SU-DHL-6 (cell line): Measurements from ENCODE around the gene TWIST2.

ENCODE experiments used
- CTCF ChIP-seq: fragments of 200-600 bp; sonication (generic); IDR thresholded peaks from one replicate; pipeline ENCODE4 v1.5.1; 2017; ENCODE audit warnings: antibody characterized with exemption, mild to moderate bottlenecking, low read length, moderate library complexity; ENCODE audit not compliant: insufficient read depth, poor library complexity, severe bottlenecking
- EZH2phosphoT487 ChIP-seq: fragments of 200-600 bp; sonication (generic), shearing (Covaris generic); conservative IDR thresholded peaks from 2 replicates; pipeline ENCODE4 v1.6.1; 2018; ENCODE audit warnings: mild to moderate bottlenecking, antibody characterized with exemption, low read length, moderate library complexity, mixed read lengths

GRCh38 chr2:238938401-238939055 lies 90.6 kb downstream of the TWIST2 start:
- TF ChIP-seq CTCF (no peak), EZH2phosphoT487 (no peak)
